CD14-positive monocyte (primary cell): ENCODE measurements around the gene ZFPL1. TPM values are rescaled to one million over a fixed set of nuclear protein-coding genes. Genes with fewer than 3 reads are reported as not detected.

Experiments
- DNase-seq, 3 donors: peaks; one replicate each; pipeline ENCODE4 v3.0.0-alpha.2; 2011 to 2022
- H2AFZ ChIP-seq: 2 replicates; pipeline ENCODE4 v1.6.0; 2012; ENCODE audit warnings: mild to moderate bottlenecking, low read depth, low read length, inconsistent platforms; ENCODE audit not compliant: insufficient read depth, poor library complexity, severe bottlenecking
- H3K27ac ChIP-seq, 2 donors: 1 replicate in 1 of 2; 2 replicates in 1 of 2; pipeline ENCODE4 v1.5.1; 2012 to 2013; ENCODE audit warnings: low read length in 2 of 2, control low read depth in 1 of 2, inconsistent platforms in 1 of 2, low read depth in 1 of 2, mild to moderate bottlenecking in 1 of 2
- H3K27me3 ChIP-seq, 2 donors: one replicate each; pipeline versions ENCODE4 v1.6.0 to v1.6.1; 2011 to 2013; ENCODE audit warnings: low read length in 2 of 2; ENCODE audit not compliant: control insufficient read depth in 2 of 2, insufficient read depth in 2 of 2
- H3K36me3 ChIP-seq, 2 donors: replicated peaks in 1 of 2; 1 replicate in 1 of 2; 2 replicates in 1 of 2; pipeline versions ENCODE4 v1.5.1 to v1.6.1; 2012 to 2013; ENCODE audit warnings: low read length in 2 of 2, control low read depth in 1 of 2, inconsistent platforms in 1 of 2, mild to moderate bottlenecking in 1 of 2; ENCODE audit not compliant: insufficient read depth in 2 of 2, control insufficient read depth in 1 of 2
- H3K4me1 ChIP-seq, 2 donors: 1 replicate in 1 of 2; 2 replicates in 1 of 2; pipeline versions ENCODE4 v1.5.1 to v1.6.1; 2012 to 2013; ENCODE audit warnings: low read length in 2 of 2, control low read depth in 1 of 2, inconsistent platforms in 1 of 2, mild to moderate bottlenecking in 1 of 2, moderate library complexity in 1 of 2; ENCODE audit not compliant: insufficient read depth in 2 of 2, control insufficient read depth in 1 of 2
- H3K4me2 ChIP-seq: replicated peaks from 2 replicates; pipeline ENCODE3; 2012; ENCODE audit warnings: low read length, moderate library complexity, mild to moderate bottlenecking; ENCODE audit not compliant: poor library complexity, severe bottlenecking; ENCODE audit errors: extremely low read depth
- H3K4me3 ChIP-seq, 3 experiments: fragments of 200-600 bp in 1 of 3; sonication (generic) in 1 of 3; replicated peaks in 1 of 3; 1 replicate in 2 of 3; 2 replicates in 1 of 3; pipeline ENCODE4 v1.5.1; 2011 to 2013; ENCODE audit warnings: low read length in 3 of 3, mild to moderate bottlenecking in 3 of 3, control low read depth in 2 of 3, low read depth in 2 of 3, inconsistent platforms in 1 of 3, moderate library complexity in 1 of 3
- H3K79me2 ChIP-seq: 2 replicates; pipeline ENCODE4 v1.6.0; 2012; ENCODE audit warnings: mild to moderate bottlenecking, control low read depth, inconsistent platforms, low read length, moderate library complexity; ENCODE audit not compliant: insufficient read depth
- H3K9ac ChIP-seq: 2 replicates; pipeline ENCODE4 v1.6.0; 2017; ENCODE audit warnings: low read length, mild to moderate bottlenecking; ENCODE audit not compliant: insufficient read depth, poor library complexity, severe bottlenecking
- H3K9me3 ChIP-seq, 2 donors: replicated peaks in 1 of 2; 1 replicate in 1 of 2; 2 replicates in 1 of 2; pipeline versions ENCODE4 v1.5.1 to v1.6.1; 2012 to 2013; ENCODE audit warnings: low read length in 2 of 2, control low read depth in 1 of 2; ENCODE audit not compliant: control insufficient read depth in 1 of 2, insufficient read depth in 1 of 2
- H4K20me1 ChIP-seq: 2 replicates; pipeline ENCODE4 v1.6.0; 2012; ENCODE audit warnings: mild to moderate bottlenecking, low read length, control low read depth, moderate library complexity; ENCODE audit not compliant: insufficient read depth
- H3K27ac Mint-ChIP-seq, 7 donors: one replicate each; pipeline ENCODE4 v1.8.0; 2020; ENCODE audit warnings: mild to moderate bottlenecking in 7 of 7, mixed read lengths in 7 of 7, moderate library complexity in 6 of 7, inconsistent platforms in 2 of 7
- H3K27me3 Mint-ChIP-seq, 3 donors: one replicate each; pipeline ENCODE4 v1.8.0; 2021 to 2022; ENCODE audit warnings: low read depth in 3 of 3, mild to moderate bottlenecking in 3 of 3, mixed read lengths in 3 of 3, moderate library complexity in 3 of 3, inconsistent platforms in 1 of 3
- H3K36me3 Mint-ChIP-seq, 2 donors: one replicate each; pipeline ENCODE4 v1.8.0; 2020; ENCODE audit warnings: mixed read lengths in 2 of 2, inconsistent platforms in 1 of 2, mild to moderate bottlenecking in 1 of 2
- H3K4me1 Mint-ChIP-seq: one replicate; pipeline ENCODE4 v1.8.0; 2020; ENCODE audit warnings: mild to moderate bottlenecking, mixed read lengths
- H3K4me3 Mint-ChIP-seq, 2 donors: one replicate each; pipeline ENCODE4 v1.8.0; 2020; ENCODE audit warnings: mild to moderate bottlenecking in 2 of 2, mixed read lengths in 2 of 2, moderate library complexity in 1 of 2
- H3K9me3 Mint-ChIP-seq, 7 donors: one replicate each; pipeline ENCODE4 v1.8.0; 2020 to 2022; ENCODE audit warnings: mixed read lengths in 7 of 7, mild to moderate bottlenecking in 6 of 7, moderate library complexity in 6 of 7, inconsistent platforms in 2 of 7
- WGBS: methylation state at CpG from one replicate; pipeline ENCODE4 v1.1.5; 2013; ENCODE audit warnings: missing lambda C conversion rate; ENCODE audit not compliant: insufficient coverage; 5-methylcytosine and 5-hydroxymethylcytosine counted together
- intact Hi-C, 2 donors: fragments of 100-400 bp; cut with micrococcal nuclease; formaldehyde crosslinking; loops; one replicate each; pipeline versions ENCODE4 v1.15.0 to v1.15.1; 2023
- polyA plus RNA-seq, 3 donors: library from polyadenylated mRNA; depleted of rRNA in 1 of 3; unstranded in 2 of 3; stranded (reverse) in 1 of 3; fragments of 300-500 nt in 2 of 3; fragments of >200 nt in 1 of 3; fragmentation: Illumina TruSeq in 2 of 3; gene quantifications; 1 replicate in 2 of 3; 2 replicates in 1 of 3; pipeline ENCODE4 v1.2.3, GENCODE V29; 2012 to 2021
- TF ChIP-seq, protein P1 (sequence below): fragments of 200-600 bp; IDR thresholded peaks from one replicate; pipeline ENCODE4 v1.8.0; 2022; ENCODE audit warnings: antibody characterized with exemption, mild to moderate bottlenecking

ZFPL1 gene
- polyA plus RNA-seq, 3 donors = 25.1 to 41.1 (median 27.2) TPM

DNA sequence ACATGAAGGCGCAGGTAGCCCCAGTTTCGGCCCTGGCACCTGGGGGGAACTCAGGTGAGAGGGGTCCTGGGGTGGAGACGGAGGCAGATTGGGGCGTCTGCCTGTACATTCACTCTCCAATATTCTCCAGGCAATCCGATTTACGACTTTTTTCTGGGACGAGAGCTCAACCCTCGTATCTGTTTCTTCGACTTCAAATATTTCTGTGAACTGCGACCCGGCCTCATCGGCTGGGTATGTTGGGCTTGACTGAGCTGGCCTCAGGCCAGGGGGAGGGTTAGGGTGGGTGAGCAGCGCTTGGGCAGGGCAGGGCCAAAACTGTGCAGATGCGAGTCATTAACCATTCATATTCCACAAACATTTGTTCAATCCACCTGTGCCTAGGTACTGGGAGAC is 29.3 kb downstream of the ZFPL1 start:
- TF ChIP-seq, protein P1, sequence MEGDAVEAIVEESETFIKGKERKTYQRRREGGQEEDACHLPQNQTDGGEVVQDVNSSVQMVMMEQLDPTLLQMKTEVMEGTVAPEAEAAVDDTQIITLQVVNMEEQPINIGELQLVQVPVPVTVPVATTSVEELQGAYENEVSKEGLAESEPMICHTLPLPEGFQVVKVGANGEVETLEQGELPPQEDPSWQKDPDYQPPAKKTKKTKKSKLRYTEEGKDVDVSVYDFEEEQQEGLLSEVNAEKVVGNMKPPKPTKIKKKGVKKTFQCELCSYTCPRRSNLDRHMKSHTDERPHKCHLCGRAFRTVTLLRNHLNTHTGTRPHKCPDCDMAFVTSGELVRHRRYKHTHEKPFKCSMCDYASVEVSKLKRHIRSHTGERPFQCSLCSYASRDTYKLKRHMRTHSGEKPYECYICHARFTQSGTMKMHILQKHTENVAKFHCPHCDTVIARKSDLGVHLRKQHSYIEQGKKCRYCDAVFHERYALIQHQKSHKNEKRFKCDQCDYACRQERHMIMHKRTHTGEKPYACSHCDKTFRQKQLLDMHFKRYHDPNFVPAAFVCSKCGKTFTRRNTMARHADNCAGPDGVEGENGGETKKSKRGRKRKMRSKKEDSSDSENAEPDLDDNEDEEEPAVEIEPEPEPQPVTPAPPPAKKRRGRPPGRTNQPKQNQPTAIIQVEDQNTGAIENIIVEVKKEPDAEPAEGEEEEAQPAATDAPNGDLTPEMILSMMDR = no peak
- peaks cover 38 to 54% of the 10 kb centered on the region in 2 donors for H3K4me1 ChIP-seq
- peaks cover 35% of the 10 kb centered on the region for H4K20me1 ChIP-seq
- Mint-ChIP-seq H3K4me1 (peaks cover 45% of the 10 kb centered on the region), H3K4me3 (peak overlapping the region; percentile 76 to 80), H3K9me3 (peaks cover 0 to 6% (median 0%) of the 10 kb centered on the region in 7 donors), H3K27ac (no peak overlapping the region), H3K36me3 (peaks cover 23 to 28% of the 10 kb centered on the region in 2 donors), H3K27me3 (peaks cover 13 to 22% (median 15%) of the 10 kb centered on the region in 3 donors)
- H3K4me3 ChIP-seq = no peak overlapping the region
- H3K9me3 ChIP-seq = no peaks in the 10 kb centered on the region
- intact Hi-C loops = loop anchor here in 1 of 2 donors (5.0 kb wide), 2 partner anchors 69 to 101 kb away; partner anchors contain the start of genes ARL2 and CAPN1
- H3K79me2 ChIP-seq = peaks cover 16% of the 10 kb centered on the region
- no peak overlapping the region for H3K27ac ChIP-seq
- H3K9ac ChIP-seq = no peak overlapping the region
- peaks cover 15 to 20% of the 10 kb centered on the region in 2 donors for H3K36me3 ChIP-seq
- peak overlapping the region; percentile 95 for H3K4me2 ChIP-seq
- peaks cover 0 to 15% of the 10 kb centered on the region in 2 donors for H3K27me3 ChIP-seq
- WGBS = 26% methylated on average over 7 of the region's 14 CpGs
- DNase-seq = no peak
- no peak overlapping the region for H2AFZ ChIP-seq

DNA sequence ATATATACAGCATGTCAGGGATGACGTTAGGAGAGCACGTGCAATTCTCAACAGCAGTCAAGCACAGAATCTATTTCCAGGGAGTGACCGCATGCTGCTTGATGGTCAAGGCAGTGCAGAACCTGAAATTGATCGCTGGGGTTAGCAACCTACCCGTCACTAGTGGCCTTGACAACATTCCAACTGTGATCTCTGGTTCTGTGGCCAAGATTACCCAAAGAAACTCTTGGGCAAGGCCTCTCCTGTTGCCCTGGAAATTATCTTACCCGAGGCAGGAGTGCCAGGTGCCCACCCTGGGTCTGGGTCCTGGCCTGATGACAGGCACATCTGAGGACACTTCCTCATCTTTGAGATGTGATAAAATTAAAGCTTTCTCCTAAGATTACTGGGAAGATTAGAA is 29.8 kb downstream of the ZFPL1 start:
- no peak overlapping the region for H2AFZ ChIP-seq
- no peak for DNase-seq
- H3K4me1 ChIP-seq = peaks cover 38 to 54% of the 10 kb centered on the region in 2 donors
- H4K20me1 ChIP-seq = peaks cover 36% of the 10 kb centered on the region
- WGBS = 84% methylated on average over 4 of the region's 6 CpGs
- H3K9ac ChIP-seq = no peak overlapping the region
- peaks cover 47% of the 10 kb centered on the region for H3K4me1 Mint-ChIP-seq
- H3K36me3 ChIP-seq = peaks cover 17 to 20% of the 10 kb centered on the region in 2 donors
- no peaks in the 10 kb centered on the region for H3K9me3 ChIP-seq
- intact Hi-C loops = loop anchor here in 1 of 2 donors (5.0 kb wide), 2 partner anchors 68 to 102 kb away; partner anchors contain the start of genes ARL2 and CAPN1
- peaks cover 13 to 22% (median 15%) of the 10 kb centered on the region in 3 donors for H3K27me3 Mint-ChIP-seq
- no peak overlapping the region for H3K4me2 ChIP-seq
- TF ChIP-seq, protein P1 = no peak
- peaks cover 0 to 15% of the 10 kb centered on the region in 2 donors for H3K27me3 ChIP-seq
- peaks cover 27 to 30% of the 10 kb centered on the region in 2 donors for H3K36me3 Mint-ChIP-seq
- H3K4me3 ChIP-seq = no peak overlapping the region
- peak overlapping the region in 1 of 2 donors; percentile 76 for H3K4me3 Mint-ChIP-seq
- H3K27ac ChIP-seq = no peak overlapping the region
- no peak overlapping the region for H3K27ac Mint-ChIP-seq
- peaks cover 16% of the 10 kb centered on the region for H3K79me2 ChIP-seq
- H3K9me3 Mint-ChIP-seq = peaks cover 0 to 6% (median 0%) of the 10 kb centered on the region in 7 donors
